ENCODE data around the gene TXNDC16. TPM values are rescaled to one million over a fixed set of nuclear protein-coding genes. Genes with fewer than 3 reads are reported as not detected.

Gene TXNDC16
- total and polyA plus RNA-seq, 2 donors (not counting 3 experiments of a cell fraction or from before 2014, with no cell fraction given): 2.3 to 4.5 TPM

DNA sequence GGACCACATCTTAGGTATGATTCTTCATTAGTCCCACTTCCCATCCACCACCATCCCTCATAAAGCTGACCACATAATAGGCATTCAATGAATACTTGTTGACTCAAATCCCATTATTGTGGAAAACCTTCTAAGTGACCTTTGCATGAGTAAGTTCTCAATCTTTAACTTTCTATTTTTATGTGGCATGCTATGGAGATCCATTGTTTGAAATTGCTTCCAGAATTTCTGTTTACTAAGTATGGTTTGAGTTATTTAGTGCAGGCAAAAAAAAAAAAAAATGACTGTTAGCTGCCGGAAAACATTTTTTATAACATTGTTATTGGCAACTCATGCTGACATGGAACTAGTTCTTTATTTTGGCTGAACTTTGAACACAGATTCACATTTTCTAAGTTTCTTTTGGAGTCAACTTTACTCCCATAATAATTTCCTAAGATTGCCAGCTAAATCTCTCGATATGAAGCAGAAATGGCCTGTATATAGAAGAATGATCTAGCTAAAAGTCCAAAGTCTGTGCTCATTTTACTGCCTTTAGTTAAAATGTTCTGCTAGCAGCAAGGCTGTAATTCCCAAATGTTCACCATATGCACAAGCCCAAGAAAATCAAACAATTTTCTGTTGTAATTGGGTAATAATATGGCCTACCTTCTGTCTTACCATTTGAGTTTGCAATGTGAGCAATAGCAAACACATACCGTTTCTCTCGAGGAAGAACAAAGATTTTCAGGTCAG lies 160.3 kb downstream of the TXNDC16 start:
- dilution Hi-C loops (cut with MboI; ENCODE audit: extremely low pct_ligation_motif_present, low sequenced_read_pairs): no loop called here
- DNase-seq (ENCODE audit: low read depth, low spot score) (peak; percentile 6), FAIRE-seq (no peak)
- no peak overlapping the region for H2AFZ ChIP-seq (ENCODE audit: low read depth, low read length)
- no peaks in the 10 kb centered on the region for H4K20me1 ChIP-seq (replicated peaks; ENCODE audit: control insufficient read depth, extremely low read depth, insufficient read depth, low read length)
- TF ChIP-seq GATA2 (IDR thresholded peaks at IDR 0.05; ENCODE audit: insufficient read depth, insufficient read length, low read depth, low read length) (no peak), CTCF (IDR thresholded peaks at IDR 0.05; ENCODE audit: extremely low read depth in 1 of 2, insufficient read depth in 1 of 2, low read depth in 1 of 2, low read length in 2 of 2) (no peak), EZH2 (IDR thresholded peaks at IDR 0.05; ENCODE audit: borderline replicate concordance, low read depth, low read length, severe bottlenecking) (no peak), POLR2A (IDR thresholded peaks at IDR 0.05; ENCODE audit: low read depth, low read length) (no peak), FOS (IDR thresholded peaks at IDR 0.05; ENCODE audit: borderline replicate concordance, insufficient read depth, low read length) (no peak)
- no TSS peak for BruUV-seq (replicated peaks)
- CTCF ChIA-PET: interaction anchor here (0.6 kb wide), 1 partner anchor 35 kb away, joined by 4 read pairs; no protein-coding TSS in a partner anchor
- H3K27ac ChIP-seq (ENCODE audit: insufficient read depth, low read depth, low read length): no peak overlapping the region
- H3K36me3 ChIP-seq (ENCODE audit: control insufficient read depth in 2 of 2, extremely low read depth in 1 of 2, insufficient read depth in 2 of 2, low read length in 2 of 2): no peaks in the 10 kb centered on the region
- no peak overlapping the region for H3K4me3 ChIP-seq (replicated peaks in 1 of 3; ENCODE audit: insufficient read depth in 1 of 3, low read depth in 1 of 3, low read length in 3 of 3)
- intact Hi-C loops (cut with micrococcal nuclease): no loop called here
- POLR2A ChIA-PET: no interaction called here
- no peaks in the 10 kb centered on the region for H3K79me2 ChIP-seq (ENCODE audit: control insufficient read depth, insufficient read depth, low read length)
- H3K9me3 ChIP-seq (replicated peaks; ENCODE audit: control insufficient read depth, insufficient read depth, low read length): no peaks in the 10 kb centered on the region
- H3K27me3 ChIP-seq (ENCODE audit: control insufficient read depth in 2 of 2, insufficient read depth in 2 of 2, low read length in 2 of 2): no peaks in the 10 kb centered on the region
- no peak overlapping the region for H3K9ac ChIP-seq (replicated peaks; ENCODE audit: extremely low read depth, insufficient read depth, low read length)
- no peaks in the 10 kb centered on the region for H3K4me1 ChIP-seq (ENCODE audit: control insufficient read depth, extremely low read depth, insufficient read depth, low read length)
- no peaks in the 10 kb centered on the region for H3K9me1 ChIP-seq (replicated peaks; ENCODE audit: control insufficient read depth, extremely low read depth, insufficient read depth, low read length)
- no peak overlapping the region for H3K4me2 ChIP-seq (ENCODE audit: insufficient read depth, low read length)

Other genes with a start within 250 kb of the TXNDC16 start
- not detected in 2 replicates for gene PTGER2, start 238.2 kb downstream of the TXNDC16 start, total RNA-seq
- gene PTGER2, start 238.2 kb downstream of the TXNDC16 start, polyA plus RNA-seq: not detected in 2 replicates
- gene GPR137C, start 331 bp upstream of the TXNDC16 start, total RNA-seq: 3.8 and 5.7 TPM in 2 replicates
- gene GPR137C, start 331 bp upstream of the TXNDC16 start, polyA plus RNA-seq: 1.5 TPM in 2 replicates
- gene ERO1A, start 143.1 kb upstream of the TXNDC16 start, total RNA-seq: 71.4 and 76.8 TPM in 2 replicates
- 17.0 and 20.7 TPM in 2 replicates for gene ERO1A, start 143.1 kb upstream of the TXNDC16 start, polyA plus RNA-seq
- gene PSMC6, start 154.7 kb upstream of the TXNDC16 start, total RNA-seq: 92.1 and 103 TPM in 2 replicates
- gene PSMC6, start 154.7 kb upstream of the TXNDC16 start, polyA plus RNA-seq: 25.9 and 44.0 TPM in 2 replicates
- gene STYX, start 177.7 kb upstream of the TXNDC16 start, total RNA-seq: 21.0 and 21.3 TPM in 2 replicates
- 5.3 and 6.2 TPM in 2 replicates for gene STYX, start 177.7 kb upstream of the TXNDC16 start, polyA plus RNA-seq
- 38.2 and 38.9 TPM in 2 replicates for gene GNPNAT1, start 239.1 kb upstream of the TXNDC16 start, total RNA-seq
- gene GNPNAT1, start 239.1 kb upstream of the TXNDC16 start, polyA plus RNA-seq: 15.9 and 18.7 TPM in 2 replicates